IMR-90 (cell line): Measurements from ENCODE around the gene SPATA25. TPM values are rescaled to one million over a fixed set of nuclear protein-coding genes. Genes with fewer than 3 reads are reported as not detected.

ENCODE experiments used
- ATAC-seq: fragments of 200-7000 bp; cut with Tn5 transposase; 2 replicates; pipeline ENCODE4 v1.9.1; 2020; ENCODE audit warnings: low read depth, mild to moderate bottlenecking, moderate library complexity
- BruUV-seq: library from RNA; stranded (reverse); fragments of 400-500 nt; replicated peaks from 2 replicates; lab custom pipeline; 2021; lab: Mats Ljungman, UMichigan
- CTCF ChIA-PET: fragments of 300-600 bp; formaldehyde crosslinking; extraction: SDS; loops from one replicate; lab custom pipeline; 2021; ENCODE audit warnings: antibody characterized with exemption; lab: Yijun Ruan, JAX
- POLR2A ChIA-PET: fragments of 300-600 bp; sonication (Branson Sonifier 250); formaldehyde crosslinking; loops from one replicate; lab custom pipeline; 2022; ENCODE audit warnings: antibody characterized with exemption; ENCODE audit not compliant: unreplicated experiment; lab: Charles Lee
- DNase-seq: peaks from one replicate; pipeline ENCODE4 v3.0.0; 2013
- H2AFZ ChIP-seq: replicated peaks from 2 replicates; pipeline ENCODE3; 2013; ENCODE audit warnings: low read length, mild to moderate bottlenecking; ENCODE audit not compliant: poor library complexity
- H2AK5ac ChIP-seq: 2 replicates; pipeline ENCODE4 v1.6.1; 2013; ENCODE audit warnings: low read depth, low read length, inconsistent platforms
- H2AK9ac ChIP-seq: replicated peaks from 2 replicates; pipeline ENCODE3; 2013; ENCODE audit warnings: mild to moderate bottlenecking, low read depth, low read length, moderate library complexity; ENCODE audit not compliant: poor library complexity
- H2BK120ac ChIP-seq: 2 replicates; pipeline ENCODE4 v1.6.1; 2013; ENCODE audit warnings: low read depth, low read length, inconsistent platforms
- H2BK15ac ChIP-seq: 3 replicates; pipeline ENCODE4 v1.6.1; 2013; ENCODE audit warnings: low read depth, low read length, inconsistent platforms
- H2BK20ac ChIP-seq: 2 replicates; pipeline ENCODE4 v1.6.1; 2013; ENCODE audit warnings: low read depth, mild to moderate bottlenecking, inconsistent platforms, low read length, moderate library complexity
- H2BK5ac ChIP-seq: 2 replicates; pipeline ENCODE4 v1.6.1; 2013; ENCODE audit warnings: mild to moderate bottlenecking, low read depth, low read length, inconsistent platforms; ENCODE audit not compliant: poor library complexity, severe bottlenecking
- H3K14ac ChIP-seq: replicated peaks from 2 replicates; pipeline ENCODE4 v1.6.1; 2013; ENCODE audit warnings: low read depth, low read length, inconsistent platforms
- H3K18ac ChIP-seq: 2 replicates; pipeline ENCODE4 v1.6.1; 2013; ENCODE audit warnings: low read depth, low read length, control low read depth
- H3K23ac ChIP-seq: 2 replicates; pipeline ENCODE4 v1.6.1; 2013; ENCODE audit warnings: low read depth, low read length, inconsistent platforms
- H3K27ac ChIP-seq: 2 replicates; pipeline ENCODE4 v1.5.1; 2013; ENCODE audit warnings: mild to moderate bottlenecking, control low read depth, low read length; ENCODE audit not compliant: insufficient read depth
- H3K27me3 ChIP-seq: 2 replicates; pipeline ENCODE4 v1.6.1; 2013; ENCODE audit warnings: low read length; ENCODE audit not compliant: control insufficient read depth, insufficient read depth
- H3K36me3 ChIP-seq: 2 replicates; pipeline ENCODE4 v1.6.1; 2013; ENCODE audit warnings: low read length, mixed read lengths; ENCODE audit not compliant: control insufficient read depth, insufficient read depth
- H3K4ac ChIP-seq: 2 replicates; pipeline ENCODE4 v1.6.1; 2013; ENCODE audit warnings: low read depth, low read length, inconsistent platforms
- H3K4me1 ChIP-seq: 2 replicates; pipeline ENCODE4 v1.6.1; 2013; ENCODE audit warnings: low read length, mixed read lengths; ENCODE audit not compliant: control insufficient read depth, insufficient read depth
- H3K4me2 ChIP-seq: 2 replicates; pipeline ENCODE4 v1.6.1; 2013; ENCODE audit warnings: low read depth, mild to moderate bottlenecking, control low read depth, low read length, moderate library complexity
- H3K4me3 ChIP-seq: 2 replicates; pipeline ENCODE4 v1.5.1; 2013; ENCODE audit warnings: low read depth, mild to moderate bottlenecking, control low read depth, low read length, moderate library complexity; ENCODE audit not compliant: insufficient read depth
- H3K56ac ChIP-seq: 2 replicates; pipeline ENCODE4 v1.6.1; 2013; ENCODE audit warnings: low read length, inconsistent platforms; ENCODE audit not compliant: insufficient read depth; ENCODE audit errors: extremely low read depth
- H3K79me1 ChIP-seq, 2 experiments: 2 replicates each; pipeline ENCODE4 v1.6.1; 2013; ENCODE audit warnings: low read length in 2 of 2, inconsistent platforms in 1 of 2, low read depth in 1 of 2
- H3K9ac ChIP-seq: 2 replicates; pipeline ENCODE4 v1.6.1; 2013; ENCODE audit warnings: low read depth, low read length, control low read depth
- H3K9me1 ChIP-seq: 2 replicates; pipeline ENCODE4 v1.6.1; 2013; ENCODE audit warnings: low read length, inconsistent platforms; ENCODE audit not compliant: insufficient read depth
- H3K9me3 ChIP-seq: 2 replicates; pipeline ENCODE4 v1.6.1; 2013; ENCODE audit warnings: low read length; ENCODE audit not compliant: control insufficient read depth, insufficient read depth
- H4K20me1 ChIP-seq: 2 replicates; pipeline ENCODE4 v1.6.1; 2013; ENCODE audit warnings: low read length, inconsistent platforms; ENCODE audit not compliant: insufficient read depth
- H4K5ac ChIP-seq: 2 replicates; pipeline ENCODE4 v1.6.1; 2013; ENCODE audit warnings: mild to moderate bottlenecking, low read depth, low read length, control low read depth
- H4K8ac ChIP-seq, 2 experiments: 2 replicates each; pipeline ENCODE4 v1.6.1; 2013; ENCODE audit warnings: low read depth in 2 of 2, low read length in 2 of 2, control low read depth in 1 of 2, inconsistent platforms in 1 of 2
- H4K91ac ChIP-seq: 2 replicates; pipeline ENCODE4 v1.6.1; 2013; ENCODE audit warnings: low read depth, low read length, inconsistent platforms; ENCODE audit not compliant: insufficient read depth
- CHD1 ChIP-seq: IDR thresholded peaks from 2 replicates; pipeline ENCODE4 v1.6.1; 2012; ENCODE audit warnings: low read depth, low read length, improper control_type of control experiment
- FOS ChIP-seq: fragments of 150-350 bp; IDR thresholded peaks from 2 replicates; pipeline ENCODE4 v1.6.1; 2016; ENCODE audit warnings: low read depth, low read length
- MAFK ChIP-seq: IDR thresholded peaks from 2 replicates; pipeline ENCODE4 v1.6.1; 2012; ENCODE audit warnings: low read depth, low read length, improper control_type of control experiment
- MAZ ChIP-seq: IDR thresholded peaks from 2 replicates; pipeline ENCODE4 v1.6.1; 2012; ENCODE audit warnings: low read depth, mild to moderate bottlenecking, low read length, improper control_type of control experiment, moderate library complexity, borderline replicate concordance
- MXI1 ChIP-seq: IDR thresholded peaks from 2 replicates; pipeline ENCODE4 v1.6.1; 2012; ENCODE audit warnings: low read depth, mild to moderate bottlenecking, low read length, moderate library complexity, borderline replicate concordance
- NFE2L2 ChIP-seq: fragments of 150-350 bp; IDR thresholded peaks from 2 replicates; pipeline ENCODE4 v1.6.1; 2016; ENCODE audit warnings: low read depth, mild to moderate bottlenecking, low read length
- RFX5 ChIP-seq: IDR thresholded peaks from 2 replicates; pipeline ENCODE4 v1.8.0; 2012; ENCODE audit warnings: low read depth, mild to moderate bottlenecking, low read length, moderate library complexity
- WGBS, 2 experiments: methylation state at CpG; one replicate each; pipeline versions ENCODE4 v1.1.5 to v1.1.7; 2013; ENCODE audit warnings: missing lambda C conversion rate in 2 of 2; ENCODE audit not compliant: insufficient read length in 1 of 2; ENCODE audit errors: extremely low coverage in 2 of 2; 5-methylcytosine and 5-hydroxymethylcytosine counted together
- dilution Hi-C: fragments of 300-500 bp; cut with HindIII; formaldehyde crosslinking; loops from one replicate; pipeline ENCODE4 v1.14.3; 2018; ENCODE audit warnings: low sequenced_read_pairs; ENCODE audit not compliant: unreplicated experiment
- in situ Hi-C: fragments of 300-500 bp; cut with MboI; formaldehyde crosslinking; loops from 3 replicates; pipeline ENCODE4 v1.14.3; 2019; ENCODE audit warnings: low sequenced_read_pairs, inconsistent platforms, mixed read lengths
- intact Hi-C: fragments of 100-400 bp; cut with micrococcal nuclease; formaldehyde crosslinking; loops from 2 replicates; pipeline ENCODE4 v1.10.0; 2022
- polyA plus RNA-seq, 3 experiments: library from polyadenylated mRNA; depleted of rRNA; stranded (reverse); fragments of >200 nt; gene quantifications; 2 replicates each; pipeline ENCODE4 v1.2.3, GENCODE V29; 2012; ENCODE audit warnings: low replicate concordance in 1 of 3
- total RNA-seq: library from RNA; depleted of rRNA; stranded (reverse); fragments of >200 nt; gene quantifications from 2 replicates; pipeline ENCODE4 v1.2.3, GENCODE V29; 2012
- TF ChIP-seq, protein P1 (sequence below): fragments of 150-350 bp; IDR thresholded peaks from 2 replicates; pipeline ENCODE4 v1.6.1; 2017; ENCODE audit warnings: mild to moderate bottlenecking, antibody characterized with exemption, low read length, low read depth
- TF ChIP-seq, protein P2 (sequence below): conservative IDR thresholded peaks from 2 replicates; pipeline ENCODE4 v1.5.1; 2012; ENCODE audit warnings: mild to moderate bottlenecking, low read depth, low read length, improper control_type of control experiment
- TF ChIP-seq, protein P3 (sequence below): fragments of 150-350 bp; IDR thresholded peaks from 2 replicates; pipeline ENCODE4 v1.6.1; 2016; ENCODE audit warnings: low read depth, mild to moderate bottlenecking, low read length, moderate library complexity, borderline replicate concordance

SPATA25 gene
- total and polyA plus RNA-seq, 2 of the 4 experiments (the other 2 are of a cell fraction) = 0.18 to 0.36 TPM

DNA sequence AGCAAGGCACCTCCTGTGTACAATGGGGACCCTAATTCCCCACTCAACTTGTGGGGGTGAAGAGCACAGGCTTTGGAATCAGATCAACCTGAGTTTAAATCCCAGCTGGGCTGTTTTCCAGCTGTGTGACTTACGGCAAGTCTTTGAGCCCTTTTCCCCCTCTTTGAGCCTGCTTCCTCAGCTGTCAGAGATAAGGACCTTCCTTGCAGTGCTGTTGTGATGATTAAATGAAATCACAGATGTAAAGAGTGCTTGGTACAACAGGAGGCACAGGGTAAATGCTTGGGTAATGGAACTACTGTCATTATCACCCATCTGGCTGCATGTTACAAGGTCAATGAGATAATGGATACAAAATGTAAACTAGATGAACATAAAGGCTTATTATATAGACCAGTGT, 50.6 kb downstream of the SPATA25 start:
- ChIA-PET POLR2A (no interaction called here), CTCF (interaction anchor here (1.7 kb wide), 1 partner anchor 133 kb away, joined by 3 read pairs; no protein-coding TSS in a partner anchor)
- Histone ChIP-seq H3K23ac (no peak overlapping the region), H3K27me3 (no peaks in the 10 kb centered on the region), H3K4me1 (peaks cover 18% of the 10 kb centered on the region), H3K36me3 (peaks cover 27% of the 10 kb centered on the region), H3K56ac (no peak overlapping the region), H2AFZ (no peak overlapping the region), H3K9me3 (no peaks in the 10 kb centered on the region), H4K5ac (no peak overlapping the region), H3K79me1 (peaks cover 15 to 27% of the 10 kb centered on the region in 2 experiments), H3K14ac (no peak overlapping the region), H2BK15ac (no peak overlapping the region), H4K8ac (no peak overlapping the region), H3K9me1 (peaks cover 17% of the 10 kb centered on the region), H3K4me3 (no peak overlapping the region), H4K20me1 (no peaks in the 10 kb centered on the region), H3K4me2 (peak overlapping the region; percentile 48; the same call in 1 of the 2 replicates), H3K18ac (no peak overlapping the region), H3K9ac (no peak overlapping the region), H2AK9ac (peak overlapping the region; percentile 4), H4K91ac (no peak overlapping the region), H3K4ac (no peak overlapping the region), H2BK20ac (no peak overlapping the region), H3K27ac (no peak overlapping the region), H2BK5ac (no peak overlapping the region), H2BK120ac (no peak overlapping the region), H2AK5ac (no peak overlapping the region)
- intact Hi-C loops (loop anchor here (10.0 kb wide), 1 partner anchor 98 kb away; the partner anchor contains the start of gene PCIF1), dilution Hi-C loops (no loop called here), in situ Hi-C loops (no loop called here)
- TF ChIP-seq MAFK (no peak), MXI1 (no peak), RFX5 (no peak), MAZ (no peak), CHD1 (no peak), FOS (no peak), NFE2L2 (no peak)
- TF ChIP-seq, protein P1, sequence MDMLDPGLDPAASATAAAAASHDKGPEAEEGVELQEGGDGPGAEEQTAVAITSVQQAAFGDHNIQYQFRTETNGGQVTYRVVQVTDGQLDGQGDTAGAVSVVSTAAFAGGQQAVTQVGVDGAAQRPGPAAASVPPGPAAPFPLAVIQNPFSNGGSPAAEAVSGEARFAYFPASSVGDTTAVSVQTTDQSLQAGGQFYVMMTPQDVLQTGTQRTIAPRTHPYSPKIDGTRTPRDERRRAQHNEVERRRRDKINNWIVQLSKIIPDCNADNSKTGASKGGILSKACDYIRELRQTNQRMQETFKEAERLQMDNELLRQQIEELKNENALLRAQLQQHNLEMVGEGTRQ = no peak
- TF ChIP-seq, protein P2, sequence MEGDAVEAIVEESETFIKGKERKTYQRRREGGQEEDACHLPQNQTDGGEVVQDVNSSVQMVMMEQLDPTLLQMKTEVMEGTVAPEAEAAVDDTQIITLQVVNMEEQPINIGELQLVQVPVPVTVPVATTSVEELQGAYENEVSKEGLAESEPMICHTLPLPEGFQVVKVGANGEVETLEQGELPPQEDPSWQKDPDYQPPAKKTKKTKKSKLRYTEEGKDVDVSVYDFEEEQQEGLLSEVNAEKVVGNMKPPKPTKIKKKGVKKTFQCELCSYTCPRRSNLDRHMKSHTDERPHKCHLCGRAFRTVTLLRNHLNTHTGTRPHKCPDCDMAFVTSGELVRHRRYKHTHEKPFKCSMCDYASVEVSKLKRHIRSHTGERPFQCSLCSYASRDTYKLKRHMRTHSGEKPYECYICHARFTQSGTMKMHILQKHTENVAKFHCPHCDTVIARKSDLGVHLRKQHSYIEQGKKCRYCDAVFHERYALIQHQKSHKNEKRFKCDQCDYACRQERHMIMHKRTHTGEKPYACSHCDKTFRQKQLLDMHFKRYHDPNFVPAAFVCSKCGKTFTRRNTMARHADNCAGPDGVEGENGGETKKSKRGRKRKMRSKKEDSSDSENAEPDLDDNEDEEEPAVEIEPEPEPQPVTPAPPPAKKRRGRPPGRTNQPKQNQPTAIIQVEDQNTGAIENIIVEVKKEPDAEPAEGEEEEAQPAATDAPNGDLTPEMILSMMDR = no peak
- TF ChIP-seq, protein P3, sequence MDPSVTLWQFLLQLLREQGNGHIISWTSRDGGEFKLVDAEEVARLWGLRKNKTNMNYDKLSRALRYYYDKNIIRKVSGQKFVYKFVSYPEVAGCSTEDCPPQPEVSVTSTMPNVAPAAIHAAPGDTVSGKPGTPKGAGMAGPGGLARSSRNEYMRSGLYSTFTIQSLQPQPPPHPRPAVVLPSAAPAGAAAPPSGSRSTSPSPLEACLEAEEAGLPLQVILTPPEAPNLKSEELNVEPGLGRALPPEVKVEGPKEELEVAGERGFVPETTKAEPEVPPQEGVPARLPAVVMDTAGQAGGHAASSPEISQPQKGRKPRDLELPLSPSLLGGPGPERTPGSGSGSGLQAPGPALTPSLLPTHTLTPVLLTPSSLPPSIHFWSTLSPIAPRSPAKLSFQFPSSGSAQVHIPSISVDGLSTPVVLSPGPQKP = no peak
- BruUV-seq = no TSS peak
- no CpG with 5 or more reads among the region's 1 CpG for WGBS, 2 experiments
- no peak for DNase-seq
- no peak for ATAC-seq
